ENCODE measurements around the gene RTN4RL2. TPM values are rescaled to one million over a fixed set of nuclear protein-coding genes. Genes with fewer than 3 reads are reported as not detected.

RTN4RL2 gene
- total RNA-seq, 1 experiment from 2014 or later = 15.5 TPM

GRCh38 chr11:57413681-57414080, 46.6 kb upstream of the RTN4RL2 start:
- peaks cover 51% of the 10 kb centered on the region for H3K36me3 Mint-ChIP-seq
- no peaks in the 10 kb centered on the region for H3K27me3 Mint-ChIP-seq (ENCODE audit: low read depth)
- ATAC-seq (no peak), DNase-seq (ENCODE audit: low spot score) (no peak)
- H3K4me1 Mint-ChIP-seq = 0 out of 2 replicates have a peak, but pooled peaks cover 4% of the 10 kb centered on the region
- no peaks in the 10 kb centered on the region for H3K9me3 Mint-ChIP-seq
- H3K27ac Mint-ChIP-seq = no peak overlapping the region
- no peak for TF ChIP-seq CREB1 (CRISPR knock-in tag; IDR thresholded peaks at IDR 0.05)
- no peak for TF ChIP-seq FOXP1 (CRISPR knock-in tag; IDR thresholded peaks at IDR 0.05; ENCODE audit: borderline replicate concordance)
- TF ChIP-seq CDX4 (CRISPR knock-in tag; IDR thresholded peaks at IDR 0.05; ENCODE audit: borderline replicate concordance) = no peak
- TF ChIP-seq AR (CRISPR knock-in tag; IDR thresholded peaks at IDR 0.05) = no peak
- no peak for TF ChIP-seq ATF1 (CRISPR knock-in tag; IDR thresholded peaks at IDR 0.05)
- TF ChIP-seq TP53 (CRISPR knock-in tag; IDR thresholded peaks at IDR 0.05) = no peak
- no peak for TF ChIP-seq ZNF263 (CRISPR knock-in tag; IDR thresholded peaks at IDR 0.05; ENCODE audit: low read depth)
- TF ChIP-seq, protein P1, sequence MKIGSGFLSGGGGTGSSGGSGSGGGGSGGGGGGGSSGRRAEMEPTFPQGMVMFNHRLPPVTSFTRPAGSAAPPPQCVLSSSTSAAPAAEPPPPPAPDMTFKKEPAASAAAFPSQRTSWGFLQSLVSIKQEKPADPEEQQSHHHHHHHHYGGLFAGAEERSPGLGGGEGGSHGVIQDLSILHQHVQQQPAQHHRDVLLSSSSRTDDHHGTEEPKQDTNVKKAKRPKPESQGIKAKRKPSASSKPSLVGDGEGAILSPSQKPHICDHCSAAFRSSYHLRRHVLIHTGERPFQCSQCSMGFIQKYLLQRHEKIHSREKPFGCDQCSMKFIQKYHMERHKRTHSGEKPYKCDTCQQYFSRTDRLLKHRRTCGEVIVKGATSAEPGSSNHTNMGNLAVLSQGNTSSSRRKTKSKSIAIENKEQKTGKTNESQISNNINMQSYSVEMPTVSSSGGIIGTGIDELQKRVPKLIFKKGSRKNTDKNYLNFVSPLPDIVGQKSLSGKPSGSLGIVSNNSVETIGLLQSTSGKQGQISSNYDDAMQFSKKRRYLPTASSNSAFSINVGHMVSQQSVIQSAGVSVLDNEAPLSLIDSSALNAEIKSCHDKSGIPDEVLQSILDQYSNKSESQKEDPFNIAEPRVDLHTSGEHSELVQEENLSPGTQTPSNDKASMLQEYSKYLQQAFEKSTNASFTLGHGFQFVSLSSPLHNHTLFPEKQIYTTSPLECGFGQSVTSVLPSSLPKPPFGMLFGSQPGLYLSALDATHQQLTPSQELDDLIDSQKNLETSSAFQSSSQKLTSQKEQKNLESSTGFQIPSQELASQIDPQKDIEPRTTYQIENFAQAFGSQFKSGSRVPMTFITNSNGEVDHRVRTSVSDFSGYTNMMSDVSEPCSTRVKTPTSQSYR (CRISPR knock-in tag; IDR thresholded peaks at IDR 0.05) = no peak
- no peak for TF ChIP-seq ETV6 (CRISPR knock-in tag; IDR thresholded peaks at IDR 0.05)
- TF ChIP-seq ZNF512 (CRISPR knock-in tag; IDR thresholded peaks at IDR 0.05; ENCODE audit: borderline replicate concordance) = no peak
- TF ChIP-seq SMAD4 (CRISPR knock-in tag; IDR thresholded peaks at IDR 0.05) = no peak
- TF ChIP-seq ATF3 (CRISPR knock-in tag; conservative IDR thresholded peaks at IDR 0.05) = no peak
- no peak for TF ChIP-seq IRF1 (CRISPR knock-in tag; IDR thresholded peaks at IDR 0.05)
- no peak for TF ChIP-seq JUN (CRISPR knock-in tag; IDR thresholded peaks at IDR 0.05)
- no peak for TF ChIP-seq ZNF416 (CRISPR knock-in tag; IDR thresholded peaks at IDR 0.05)
- TF ChIP-seq FOXK1 (CRISPR knock-in tag; IDR thresholded peaks at IDR 0.05) = no peak
- TF ChIP-seq MYBL2 (CRISPR knock-in tag; IDR thresholded peaks at IDR 0.05) = no peak
- ChIA-PET POLR2A (no interaction called here), CTCF (no interaction called here)
- H3K4me3 Mint-ChIP-seq = no peak overlapping the region

GRCh38 chr11:57414612-57415212, 45.6 kb upstream of the RTN4RL2 start:
- no peak for DNase-seq (ENCODE audit: low spot score)
- Mint-ChIP-seq H3K4me3 (no peak overlapping the region), H3K4me1 (0 out of 2 replicates have a peak, but pooled peaks cover 4% of the 10 kb centered on the region), H3K27ac (no peak overlapping the region), H3K9me3 (no peaks in the 10 kb centered on the region), H3K27me3 (ENCODE audit: low read depth) (no peaks in the 10 kb centered on the region), H3K36me3 (peaks cover 54% of the 10 kb centered on the region)
- ATAC-seq = no peak
- ChIA-PET CTCF (no interaction called here), POLR2A (no interaction called here)
- no peak for TF ChIP-seq FOXK1 (CRISPR knock-in tag; IDR thresholded peaks at IDR 0.05)
- TF ChIP-seq, protein P2, sequence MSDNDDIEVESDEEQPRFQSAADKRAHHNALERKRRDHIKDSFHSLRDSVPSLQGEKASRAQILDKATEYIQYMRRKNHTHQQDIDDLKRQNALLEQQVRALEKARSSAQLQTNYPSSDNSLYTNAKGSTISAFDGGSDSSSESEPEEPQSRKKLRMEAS (CRISPR knock-in tag; IDR thresholded peaks at IDR 0.05) = no peak
- TF ChIP-seq, protein P3, sequence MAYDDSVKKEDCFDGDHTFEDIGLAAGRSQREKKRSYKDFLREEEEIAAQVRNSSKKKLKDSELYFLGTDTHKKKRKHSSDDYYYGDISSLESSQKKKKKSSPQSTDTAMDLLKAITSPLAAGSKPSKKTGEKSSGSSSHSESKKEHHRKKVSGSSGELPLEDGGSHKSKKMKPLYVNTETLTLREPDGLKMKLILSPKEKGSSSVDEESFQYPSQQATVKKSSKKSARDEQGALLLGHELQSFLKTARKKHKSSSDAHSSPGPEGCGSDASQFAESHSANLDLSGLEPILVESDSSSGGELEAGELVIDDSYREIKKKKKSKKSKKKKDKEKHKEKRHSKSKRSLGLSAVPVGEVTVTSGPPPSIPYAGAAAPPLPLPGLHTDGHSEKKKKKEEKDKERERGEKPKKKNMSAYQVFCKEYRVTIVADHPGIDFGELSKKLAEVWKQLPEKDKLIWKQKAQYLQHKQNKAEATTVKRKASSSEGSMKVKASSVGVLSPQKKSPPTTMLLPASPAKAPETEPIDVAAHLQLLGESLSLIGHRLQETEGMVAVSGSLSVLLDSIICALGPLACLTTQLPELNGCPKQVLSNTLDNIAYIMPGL (CRISPR knock-in tag; IDR thresholded peaks at IDR 0.05) = no peak
- TF ChIP-seq, protein P4, sequence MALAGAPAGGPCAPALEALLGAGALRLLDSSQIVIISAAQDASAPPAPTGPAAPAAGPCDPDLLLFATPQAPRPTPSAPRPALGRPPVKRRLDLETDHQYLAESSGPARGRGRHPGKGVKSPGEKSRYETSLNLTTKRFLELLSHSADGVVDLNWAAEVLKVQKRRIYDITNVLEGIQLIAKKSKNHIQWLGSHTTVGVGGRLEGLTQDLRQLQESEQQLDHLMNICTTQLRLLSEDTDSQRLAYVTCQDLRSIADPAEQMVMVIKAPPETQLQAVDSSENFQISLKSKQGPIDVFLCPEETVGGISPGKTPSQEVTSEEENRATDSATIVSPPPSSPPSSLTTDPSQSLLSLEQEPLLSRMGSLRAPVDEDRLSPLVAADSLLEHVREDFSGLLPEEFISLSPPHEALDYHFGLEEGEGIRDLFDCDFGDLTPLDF (CRISPR knock-in tag; IDR thresholded peaks at IDR 0.05) = no peak
- TF ChIP-seq ETV6 (CRISPR knock-in tag; IDR thresholded peaks at IDR 0.05) = no peak
- TF ChIP-seq NFE2L1 (CRISPR knock-in tag; IDR thresholded peaks at IDR 0.05) = no peak

All from WTC11 (cell line).